Endothelial cell of umbilical vein (primary cell): ENCODE results near the gene SLC12A8. TPM values are rescaled to one million over a fixed set of nuclear protein-coding genes. Genes with fewer than 3 reads are reported as not detected.

Experiments
- BruUV-seq: library from RNA; stranded (reverse); fragments of 400-500 nt; replicated peaks from 2 replicates; lab custom pipeline; 2021; lab: Mats Ljungman, UMichigan
- CTCF ChIA-PET: fragments of 300-600, 350-600 bp; sonication (Branson Sonifier 250); formaldehyde crosslinking; loops from one replicate; lab custom pipeline; 2021; ENCODE audit warnings: antibody characterized with exemption, inconsistent platforms; lab: Charles Lee
- POLR2A ChIA-PET: fragments of 300-600, 350-600 bp; sonication (Branson Sonifier 250); formaldehyde crosslinking; loops from one replicate; lab custom pipeline; 2021; ENCODE audit warnings: antibody characterized with exemption, inconsistent platforms; lab: Charles Lee
- DNase-seq: peaks from one replicate; pipeline ENCODE4 v3.0.0-alpha.2; 2011; ENCODE audit warnings: low read depth, low spot score
- FAIRE-seq: peaks from 2 replicates; lab custom pipeline; 2011; peaks lifted over from hg19 to GRCh38; lab: Jason Lieb, UNC
- H2AFZ ChIP-seq: 2 replicates; pipeline ENCODE4 v1.6.0; 2012; ENCODE audit warnings: low read depth, low read length, control low read depth, inconsistent platforms
- H3K27ac ChIP-seq: 2 replicates; pipeline ENCODE4 v1.5.1; 2011; ENCODE audit warnings: low read depth, mild to moderate bottlenecking, control low read depth, low read length, moderate library complexity; ENCODE audit not compliant: insufficient read depth
- H3K27me3 ChIP-seq, 2 experiments: 2 replicates each; pipeline versions ENCODE4 v1.6.0 to v1.6.1; 2011; ENCODE audit warnings: low read length in 2 of 2, mixed read lengths in 1 of 2; ENCODE audit not compliant: control insufficient read depth in 2 of 2, insufficient read depth in 2 of 2
- H3K36me3 ChIP-seq, 2 experiments: 2 replicates in 1 of 2; 3 replicates in 1 of 2; pipeline ENCODE4 v1.5.1; 2011; ENCODE audit warnings: low read length in 2 of 2, mild to moderate bottlenecking in 1 of 2, moderate library complexity in 1 of 2; ENCODE audit not compliant: control insufficient read depth in 2 of 2, insufficient read depth in 2 of 2; ENCODE audit errors: extremely low read depth in 1 of 2
- H3K4me1 ChIP-seq: 3 replicates; pipeline ENCODE4 v1.5.1; 2011; ENCODE audit warnings: mild to moderate bottlenecking, low read length; ENCODE audit not compliant: control insufficient read depth, insufficient read depth; ENCODE audit errors: extremely low read depth
- H3K4me2 ChIP-seq: 2 replicates; pipeline ENCODE4 v1.6.1; 2011; ENCODE audit warnings: low read length, control low read depth, mixed read lengths; ENCODE audit not compliant: insufficient read depth
- H3K4me3 ChIP-seq, 3 experiments: fragments of 200-600 bp in 1 of 3; sonication (generic), shearing (Covaris generic) in 1 of 3; replicated peaks in 1 of 3; 2 replicates each; pipeline ENCODE4 v1.5.1; 2011 to 2016; ENCODE audit warnings: control low read depth in 3 of 3, low read length in 3 of 3, mild to moderate bottlenecking in 2 of 3, inconsistent platforms in 1 of 3, low read depth in 1 of 3, moderate library complexity in 1 of 3; ENCODE audit not compliant: insufficient read depth in 1 of 3
- H3K79me2 ChIP-seq: 2 replicates; pipeline ENCODE4 v1.6.0; 2012; ENCODE audit warnings: low read length, inconsistent platforms; ENCODE audit not compliant: control insufficient read depth, insufficient read depth
- H3K9ac ChIP-seq: replicated peaks from 2 replicates; pipeline ENCODE3; 2011; ENCODE audit warnings: low read length, control low read depth; ENCODE audit not compliant: insufficient read depth; ENCODE audit errors: extremely low read depth
- H3K9me1 ChIP-seq: replicated peaks from 3 replicates; pipeline ENCODE4 v1.6.0; 2011; ENCODE audit warnings: mild to moderate bottlenecking, low read length; ENCODE audit not compliant: control insufficient read depth, insufficient read depth; ENCODE audit errors: extremely low read depth
- H3K9me3 ChIP-seq: replicated peaks from 2 replicates; pipeline ENCODE4 v1.5.1; 2012; ENCODE audit warnings: low read length, inconsistent platforms; ENCODE audit not compliant: control insufficient read depth, insufficient read depth
- H4K20me1 ChIP-seq: replicated peaks from 2 replicates; pipeline ENCODE3; 2011; ENCODE audit warnings: mild to moderate bottlenecking, low read length; ENCODE audit not compliant: control insufficient read depth, insufficient read depth; ENCODE audit errors: extremely low read depth
- EZH2 ChIP-seq: IDR thresholded peaks from 2 replicates; pipeline ENCODE4 v1.6.1; 2012; ENCODE audit warnings: borderline replicate concordance, low read depth, mild to moderate bottlenecking, moderate library complexity, low read length, inconsistent platforms; ENCODE audit not compliant: severe bottlenecking
- FOS ChIP-seq: IDR thresholded peaks from 2 replicates; pipeline ENCODE4 v1.6.1; 2011; ENCODE audit warnings: mild to moderate bottlenecking, low read length, moderate library complexity, borderline replicate concordance; ENCODE audit not compliant: insufficient read depth
- GATA2 ChIP-seq: IDR thresholded peaks from 2 replicates; pipeline ENCODE4 v1.7.0; 2011; ENCODE audit warnings: low read depth, mild to moderate bottlenecking, moderate library complexity, mixed read lengths, low read length; ENCODE audit not compliant: insufficient read length, insufficient read depth
- JUN ChIP-seq: IDR thresholded peaks from 2 replicates; pipeline ENCODE4 v1.6.1; 2011; ENCODE audit warnings: borderline replicate concordance, low read depth; ENCODE audit not compliant: insufficient read length, insufficient read depth
- MYC ChIP-seq: IDR thresholded peaks from one replicate; pipeline ENCODE4 v1.6.1; 2011; ENCODE audit warnings: mild to moderate bottlenecking, low read depth, low read length
- POLR2A ChIP-seq: IDR thresholded peaks from 2 replicates; pipeline ENCODE4 v1.6.1; 2012; ENCODE audit warnings: low read depth, mild to moderate bottlenecking, control low read depth, low read length
- POLR2AphosphoS5 ChIP-seq: IDR thresholded peaks from 2 replicates; pipeline ENCODE4 v1.6.1; 2012; ENCODE audit warnings: low read depth, mild to moderate bottlenecking, control low read depth, low read length, moderate library complexity; ENCODE audit not compliant: insufficient read depth
- dilution Hi-C: fragments of 300-500 bp; cut with MboI; formaldehyde crosslinking; loops from one replicate; pipeline ENCODE4 v1.15.0; 2019; ENCODE audit warnings: low sequenced_read_pairs; ENCODE audit not compliant: extremely low pct_ligation_motif_present
- intact Hi-C: fragments of 100-400 bp; cut with micrococcal nuclease; formaldehyde crosslinking; loops from one replicate; pipeline ENCODE4 v1.10.0; 2022
- polyA plus RNA-seq, 4 experiments: library from polyadenylated mRNA; depleted of rRNA in 3 of 4; stranded (reverse) in 3 of 4; unstranded in 1 of 4; fragments of >200 nt; gene quantifications; 2 replicates each; pipeline versions ENCODE4 v1.2.1 to v1.2.3, GENCODE V29; 2011 to 2012; ENCODE audit warnings: missing spikeins in 1 of 4
- total RNA-seq: library from RNA; stranded (reverse); gene quantifications from 2 replicates; pipeline ENCODE4 v1.2.3, GENCODE V29; 2021
- TF ChIP-seq, protein P1 (sequence below): IDR thresholded peaks from 2 replicates; pipeline ENCODE4 v1.6.1; 2011; ENCODE audit not compliant: insufficient read depth, insufficient read length
- TF ChIP-seq, protein P2 (sequence below), 2 donors: IDR thresholded peaks; 1 replicate in 1 of 2; 2 replicates in 1 of 2; pipeline ENCODE4 v1.5.1; 2011; ENCODE audit warnings: low read length in 2 of 2, mild to moderate bottlenecking in 2 of 2, moderate library complexity in 2 of 2, control low read depth in 1 of 2, inconsistent platforms in 1 of 2, low read depth in 1 of 2; ENCODE audit not compliant: insufficient read depth in 1 of 2; ENCODE audit errors: extremely low read depth in 1 of 2

Gene SLC12A8
- total and polyA plus RNA-seq, 2 donors (not counting 3 experiments of a cell fraction or from before 2014, with no cell fraction given) = 0.86 to 0.90 TPM

DNA sequence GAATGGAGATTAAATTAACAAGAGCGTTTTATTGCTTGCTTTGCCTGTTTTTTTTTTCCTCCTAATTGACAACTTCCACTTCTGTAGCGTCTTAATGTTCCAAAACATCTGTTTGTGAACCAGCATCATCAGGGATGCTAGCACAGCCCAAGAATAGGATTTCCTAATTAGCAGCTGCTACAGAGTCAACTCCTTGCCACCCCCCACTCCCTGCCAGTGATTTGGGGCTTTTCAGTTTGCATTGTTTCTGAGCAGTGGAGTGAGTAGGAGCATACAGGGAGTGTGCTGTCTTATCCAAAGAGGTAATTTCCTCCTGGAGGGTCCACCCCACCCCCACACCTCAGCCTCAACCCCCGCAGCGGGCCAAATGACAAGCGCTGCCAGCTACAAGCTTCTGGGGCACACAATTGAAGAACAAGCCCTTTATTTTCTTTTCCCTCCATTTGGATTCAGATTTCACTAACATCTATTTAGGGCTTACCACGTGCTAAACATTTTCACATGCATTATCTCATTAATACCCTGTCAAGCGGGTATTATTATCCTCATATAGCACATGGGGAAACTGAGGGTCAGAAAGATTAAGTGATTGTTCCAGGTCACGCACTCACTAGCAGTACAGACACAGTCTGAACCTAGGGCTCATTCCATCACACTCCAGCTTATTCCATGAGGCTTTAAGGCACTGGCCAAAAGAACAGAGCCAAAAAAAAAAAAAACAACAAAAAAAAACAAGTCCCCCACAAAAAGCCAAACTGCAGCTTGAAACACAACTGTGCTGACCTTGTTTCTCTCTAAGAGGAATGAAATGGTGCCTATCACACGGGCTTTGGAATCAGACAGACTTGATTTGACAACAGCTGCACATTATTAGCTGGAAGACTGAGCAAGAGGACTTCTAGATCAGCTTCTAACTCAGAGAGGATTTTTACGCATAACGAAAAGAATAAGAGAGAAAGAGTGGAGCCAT lies 173.1 kb downstream of the SLC12A8 start:
- H3K4me2 ChIP-seq = peak overlapping the region; percentile 18
- no peak overlapping the region for H3K27ac ChIP-seq
- H3K79me2 ChIP-seq = peaks cover 59% of the 10 kb centered on the region
- H3K36me3 ChIP-seq = no peaks in the 10 kb centered on the region
- H2AFZ ChIP-seq = no peak overlapping the region
- no peak overlapping the region for H3K9ac ChIP-seq
- POLR2A ChIA-PET = no interaction called here
- no peak overlapping the region for H3K4me3 ChIP-seq
- TF ChIP-seq, protein P1, sequence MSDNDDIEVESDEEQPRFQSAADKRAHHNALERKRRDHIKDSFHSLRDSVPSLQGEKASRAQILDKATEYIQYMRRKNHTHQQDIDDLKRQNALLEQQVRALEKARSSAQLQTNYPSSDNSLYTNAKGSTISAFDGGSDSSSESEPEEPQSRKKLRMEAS = no peak
- no peak for TF ChIP-seq POLR2A
- TF ChIP-seq GATA2 = no peak
- no peak for TF ChIP-seq EZH2
- TF ChIP-seq, protein P2, sequence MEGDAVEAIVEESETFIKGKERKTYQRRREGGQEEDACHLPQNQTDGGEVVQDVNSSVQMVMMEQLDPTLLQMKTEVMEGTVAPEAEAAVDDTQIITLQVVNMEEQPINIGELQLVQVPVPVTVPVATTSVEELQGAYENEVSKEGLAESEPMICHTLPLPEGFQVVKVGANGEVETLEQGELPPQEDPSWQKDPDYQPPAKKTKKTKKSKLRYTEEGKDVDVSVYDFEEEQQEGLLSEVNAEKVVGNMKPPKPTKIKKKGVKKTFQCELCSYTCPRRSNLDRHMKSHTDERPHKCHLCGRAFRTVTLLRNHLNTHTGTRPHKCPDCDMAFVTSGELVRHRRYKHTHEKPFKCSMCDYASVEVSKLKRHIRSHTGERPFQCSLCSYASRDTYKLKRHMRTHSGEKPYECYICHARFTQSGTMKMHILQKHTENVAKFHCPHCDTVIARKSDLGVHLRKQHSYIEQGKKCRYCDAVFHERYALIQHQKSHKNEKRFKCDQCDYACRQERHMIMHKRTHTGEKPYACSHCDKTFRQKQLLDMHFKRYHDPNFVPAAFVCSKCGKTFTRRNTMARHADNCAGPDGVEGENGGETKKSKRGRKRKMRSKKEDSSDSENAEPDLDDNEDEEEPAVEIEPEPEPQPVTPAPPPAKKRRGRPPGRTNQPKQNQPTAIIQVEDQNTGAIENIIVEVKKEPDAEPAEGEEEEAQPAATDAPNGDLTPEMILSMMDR (IDR thresholded peaks at IDR 0.05; ENCODE audit: extremely low read depth in 1 of 2, insufficient read depth in 1 of 2, low read depth in 1 of 2, low read length in 2 of 2) = no peak
- no peak for TF ChIP-seq JUN
- no peak for TF ChIP-seq POLR2AphosphoS5
- TF ChIP-seq MYC = no peak
- TF ChIP-seq FOS = no peak
- no peaks in the 10 kb centered on the region for H3K27me3 ChIP-seq
- CTCF ChIA-PET = interaction anchor here (0.6 to 2.2 kb wide), 5 partner anchors 12 to 1006 kb away, joined by 3 to 4 read pairs (median 4); partner anchors contain the start of gene KALRN
- BruUV-seq = no TSS peak
- H3K9me1 ChIP-seq = no peaks in the 10 kb centered on the region
- intact Hi-C loops (no loop called here), dilution Hi-C loops (no loop called here)
- no peak for FAIRE-seq
- DNase-seq = peak; percentile 42
- peaks cover 41% of the 10 kb centered on the region for H3K4me1 ChIP-seq
- no peaks in the 10 kb centered on the region for H3K9me3 ChIP-seq
- peaks cover 3% of the 10 kb centered on the region for H4K20me1 ChIP-seq
